H1 (cell line): ENCODE measurements around the gene ZBTB4. TPM values are rescaled to one million over a fixed set of nuclear protein-coding genes. Genes with fewer than 3 reads are reported as not detected.

Experiments
- CTCF ChIA-PET: fragments of 300-600 bp; sonication (Branson Sonifier 250); formaldehyde crosslinking; loops from one replicate; lab custom pipeline; 2021; ENCODE audit not compliant: partially characterized antibody; lab: Charles Lee
- POLR2A ChIA-PET: fragments of 300-600 bp; sonication (Branson Sonifier 250); formaldehyde crosslinking; loops from one replicate; lab custom pipeline; 2021; ENCODE audit warnings: inconsistent platforms; ENCODE audit not compliant: partially characterized antibody; lab: Charles Lee
- DNase-seq, 2 experiments: peaks; one replicate each; pipeline versions ENCODE4 v3.0.0 to v3.0.0-alpha.2; 2010 to 2022; ENCODE audit warnings: low spot score in 2 of 2, low read depth in 1 of 2, mixed read lengths in 1 of 2
- FAIRE-seq: peaks from 2 replicates; lab custom pipeline; 2011; peaks lifted over from hg19 to GRCh38; lab: Jason Lieb, UNC
- H2AFZ ChIP-seq: 2 replicates; pipeline ENCODE4 v1.8.1; 2012; ENCODE audit warnings: low read length, inconsistent platforms
- H2AK5ac ChIP-seq: 2 replicates; pipeline ENCODE4 v1.6.1; 2013; ENCODE audit warnings: low read depth, low read length
- H2BK120ac ChIP-seq: replicated peaks from 2 replicates; pipeline ENCODE3; 2013; ENCODE audit warnings: low read depth, low read length, inconsistent platforms
- H2BK12ac ChIP-seq: 2 replicates; pipeline ENCODE4 v1.6.1; 2013; ENCODE audit warnings: low read depth, low read length
- H2BK15ac ChIP-seq: 2 replicates; pipeline ENCODE4 v1.6.1; 2013; ENCODE audit warnings: low read length
- H2BK20ac ChIP-seq: 2 replicates; pipeline ENCODE4 v1.6.1; 2013; ENCODE audit warnings: low read length
- H2BK5ac ChIP-seq: 2 replicates; pipeline ENCODE4 v1.6.1; 2013; ENCODE audit warnings: low read depth, low read length
- H3K14ac ChIP-seq: 2 replicates; pipeline ENCODE4 v1.6.1; 2013; ENCODE audit warnings: inconsistent platforms; ENCODE audit not compliant: insufficient read length
- H3K18ac ChIP-seq: 2 replicates; pipeline ENCODE4 v1.6.1; 2013; ENCODE audit warnings: low read length; ENCODE audit errors: extremely low read depth
- H3K23ac ChIP-seq: 2 replicates; pipeline ENCODE4 v1.6.1; 2013; ENCODE audit warnings: inconsistent platforms; ENCODE audit not compliant: insufficient read length
- H3K23me2 ChIP-seq: 2 replicates; pipeline ENCODE4 v1.6.1; 2013; ENCODE audit warnings: low read depth, low read length
- H3K27ac ChIP-seq: 2 replicates; pipeline ENCODE4 v1.6.1; 2011; ENCODE audit warnings: low read depth, low read length, inconsistent platforms
- H3K27me3 ChIP-seq, 4 experiments: replicated peaks in 1 of 4; 1 replicate in 1 of 4; 2 replicates in 3 of 4; pipeline versions ENCODE4 v1.6.1 to v1.8.1; 2011 to 2013; ENCODE audit warnings: low read length in 3 of 4, mild to moderate bottlenecking in 3 of 4, inconsistent platforms in 2 of 4, mixed read lengths in 2 of 4, moderate library complexity in 1 of 4; ENCODE audit not compliant: control insufficient read depth in 3 of 4, insufficient read depth in 3 of 4; ENCODE audit errors: extremely low read depth in 1 of 4
- H3K36me3 ChIP-seq, 4 experiments: 2 replicates each; pipeline versions ENCODE4 v1.6.1 to v1.8.1; 2011 to 2013; ENCODE audit warnings: mild to moderate bottlenecking in 4 of 4, low read length in 3 of 4, moderate library complexity in 2 of 4, control low read depth in 1 of 4, inconsistent platforms in 1 of 4; ENCODE audit not compliant: insufficient read depth in 4 of 4, control insufficient read depth in 2 of 4
- H3K4ac ChIP-seq: replicated peaks from 2 replicates; pipeline ENCODE3; 2013; ENCODE audit warnings: low read length, low read depth, mixed read lengths, inconsistent platforms; ENCODE audit not compliant: insufficient read length
- H3K4me1 ChIP-seq, 4 experiments: replicated peaks in 1 of 4; 1 replicate in 1 of 4; 2 replicates in 3 of 4; pipeline versions ENCODE4 v1.6.1 to v1.8.1; 2011 to 2013; ENCODE audit warnings: low read length in 3 of 4, inconsistent platforms in 2 of 4, mixed read lengths in 1 of 4; ENCODE audit not compliant: insufficient read depth in 4 of 4, control insufficient read depth in 3 of 4
- H3K4me2 ChIP-seq, 2 experiments: 2 replicates each; pipeline versions ENCODE4 v1.6.1 to v1.8.1; 2011 to 2013; ENCODE audit warnings: low read depth in 2 of 2, low read length in 2 of 2, control low read depth in 1 of 2, inconsistent platforms in 1 of 2, mild to moderate bottlenecking in 1 of 2; ENCODE audit not compliant: insufficient read depth in 1 of 2
- H3K4me3 ChIP-seq, 4 experiments: fragments of 200-600, 300-600 bp in 1 of 4; sonication (generic), shearing (Covaris generic), sonication (Bioruptor Twin) in 1 of 4; 2 replicates each; pipeline versions ENCODE4 v1.5.1 to v1.8.1; 2011 to 2016; ENCODE audit warnings: low read length in 4 of 4, low read depth in 3 of 4, control low read depth in 2 of 4, inconsistent platforms in 2 of 4, mild to moderate bottlenecking in 2 of 4, mixed read lengths in 1 of 4, moderate library complexity in 1 of 4; ENCODE audit not compliant: insufficient read depth in 2 of 4; ENCODE audit errors: extremely low read depth in 1 of 4
- H3K56ac ChIP-seq: replicated peaks from 2 replicates; pipeline ENCODE3; 2013; ENCODE audit warnings: low read depth, mild to moderate bottlenecking, mixed read lengths, low read length, inconsistent platforms; ENCODE audit not compliant: insufficient read length
- H3K79me1 ChIP-seq: 2 replicates; pipeline ENCODE4 v1.6.1; 2013; ENCODE audit warnings: low read depth, low read length, control low read depth
- H3K79me2 ChIP-seq, 2 experiments: 2 replicates each; pipeline versions ENCODE4 v1.6.1 to v1.8.1; 2012 to 2013; ENCODE audit warnings: low read length in 2 of 2, mild to moderate bottlenecking in 2 of 2, inconsistent platforms in 1 of 2; ENCODE audit not compliant: insufficient read depth in 2 of 2, control insufficient read depth in 1 of 2
- H3K9ac ChIP-seq, 4 experiments: replicated peaks in 1 of 4; 1 replicate in 1 of 4; 2 replicates in 3 of 4; pipeline versions ENCODE4 v1.6.1 to v1.8.1; 2011 to 2013; ENCODE audit warnings: low read depth in 3 of 4, low read length in 3 of 4, control low read depth in 2 of 4, mild to moderate bottlenecking in 2 of 4, moderate library complexity in 2 of 4, inconsistent platforms in 1 of 4; ENCODE audit errors: extremely low read depth in 1 of 4
- H3K9me3 ChIP-seq, 2 experiments: 2 replicates each; pipeline versions ENCODE4 v1.6.1 to v1.8.1; 2012 to 2013; ENCODE audit warnings: mild to moderate bottlenecking in 2 of 2, moderate library complexity in 2 of 2, control low read depth in 1 of 2, inconsistent platforms in 1 of 2, low read depth in 1 of 2, low read length in 1 of 2, mixed read lengths in 1 of 2; ENCODE audit not compliant: insufficient read depth in 2 of 2
- H4K20me1 ChIP-seq, 2 experiments: replicated peaks in 1 of 2; 2 replicates each; pipeline versions ENCODE3 to v1.8.1; 2011 to 2013; ENCODE audit warnings: inconsistent platforms in 2 of 2, low read length in 2 of 2, mild to moderate bottlenecking in 1 of 2; ENCODE audit not compliant: insufficient read depth in 2 of 2, control insufficient read depth in 1 of 2
- H4K5ac ChIP-seq: 2 replicates; pipeline ENCODE4 v1.6.1; 2013; ENCODE audit warnings: low read length, low read depth, mixed read lengths, inconsistent platforms; ENCODE audit not compliant: insufficient read length
- H4K8ac ChIP-seq: 2 replicates; pipeline ENCODE4 v1.8.0; 2013; ENCODE audit warnings: mild to moderate bottlenecking, moderate library complexity, low read length, inconsistent platforms; ENCODE audit not compliant: insufficient read depth; ENCODE audit errors: extremely low read depth
- H4K91ac ChIP-seq: replicated peaks from 2 replicates; pipeline ENCODE3; 2013; ENCODE audit warnings: low read length, mixed read lengths, inconsistent platforms; ENCODE audit not compliant: insufficient read length
- ASH2L ChIP-seq: fragments of 200-600, 300-600 bp; sonication (generic); IDR thresholded peaks from one replicate; pipeline ENCODE4 v1.7.1; 2017; ENCODE audit warnings: low read length
- BACH1 ChIP-seq: IDR thresholded peaks from 2 replicates; pipeline ENCODE4 v1.6.1; 2012; ENCODE audit warnings: low read length, improper control_type of control experiment
- HDAC6 ChIP-seq: IDR thresholded peaks from one replicate; pipeline ENCODE4 v1.7.1; 2012; ENCODE audit warnings: low read depth, mild to moderate bottlenecking, inconsistent platforms, low read length, moderate library complexity
- KDM4A ChIP-seq: IDR thresholded peaks from one replicate; pipeline ENCODE4 v1.7.1; 2012; ENCODE audit warnings: low read depth, mild to moderate bottlenecking, moderate library complexity, low read length, inconsistent platforms; ENCODE audit not compliant: severe bottlenecking
- SIRT6 ChIP-seq: IDR thresholded peaks from one replicate; pipeline ENCODE4 v1.7.1; 2012; ENCODE audit warnings: low read length, inconsistent platforms
- whole genome bisulfite sequencing, 2 experiments: shearing (Covaris generic) in 1 of 2; methylation state at CpG; one replicate each; pipeline versions ENCODE4 v1.1.6 to v1.1.7; 2013 to 2015; ENCODE audit warnings: low lambda C conversion rate in 2 of 2, mixed read lengths in 2 of 2, inconsistent platforms in 1 of 2, low coverage in 1 of 2, missing lambda C conversion rate in 1 of 2; ENCODE audit not compliant: insufficient replicate concordance in 2 of 2, insufficient coverage in 1 of 2, insufficient read length in 1 of 2; ENCODE audit errors: extremely low coverage in 1 of 2, missing lambda C conversion rate in 1 of 2; 5-methylcytosine and 5-hydroxymethylcytosine counted together
- polyA plus RNA-seq, 7 experiments: library from polyadenylated mRNA; depleted of rRNA in 3 of 7; stranded (reverse) in 5 of 7; unstranded in 2 of 7; fragments of >200 nt in 5 of 7; fragments of 200-250 nt in 2 of 7; gene quantifications; 1 replicate in 5 of 7; 2 replicates in 1 of 7; 4 replicates in 1 of 7; pipeline versions ENCODE4 v1.2.1 to v1.2.3, GENCODE V29; 2011 to 2013; ENCODE audit warnings: missing spikeins in 2 of 7, mixed read lengths in 2 of 7
- total RNA-seq: library from RNA; stranded (reverse); fragmentation: NEBNext Ultra II Directional; extraction: Animal tissue kit (Norgen Biotek cat#: 25700); gene quantifications from 2 replicates; pipeline ENCODE4 v1.2.1, GENCODE V29; 2021
- TF ChIP-seq, protein P1 (sequence below): IDR thresholded peaks from 2 replicates; pipeline ENCODE4 v1.6.1; 2012; ENCODE audit warnings: inconsistent platforms
- TF ChIP-seq, protein P2 (sequence below): IDR thresholded peaks from 2 replicates; pipeline ENCODE4 v1.6.1; 2011; ENCODE audit warnings: low read length, improper control_type of control experiment

The ZBTB4 gene
- total and polyA plus RNA-seq, 2 of the 8 experiments (the other 6 are each of a cell fraction or from before 2014, with no cell fraction given) = 5.9 to 10.1 TPM

DNA sequence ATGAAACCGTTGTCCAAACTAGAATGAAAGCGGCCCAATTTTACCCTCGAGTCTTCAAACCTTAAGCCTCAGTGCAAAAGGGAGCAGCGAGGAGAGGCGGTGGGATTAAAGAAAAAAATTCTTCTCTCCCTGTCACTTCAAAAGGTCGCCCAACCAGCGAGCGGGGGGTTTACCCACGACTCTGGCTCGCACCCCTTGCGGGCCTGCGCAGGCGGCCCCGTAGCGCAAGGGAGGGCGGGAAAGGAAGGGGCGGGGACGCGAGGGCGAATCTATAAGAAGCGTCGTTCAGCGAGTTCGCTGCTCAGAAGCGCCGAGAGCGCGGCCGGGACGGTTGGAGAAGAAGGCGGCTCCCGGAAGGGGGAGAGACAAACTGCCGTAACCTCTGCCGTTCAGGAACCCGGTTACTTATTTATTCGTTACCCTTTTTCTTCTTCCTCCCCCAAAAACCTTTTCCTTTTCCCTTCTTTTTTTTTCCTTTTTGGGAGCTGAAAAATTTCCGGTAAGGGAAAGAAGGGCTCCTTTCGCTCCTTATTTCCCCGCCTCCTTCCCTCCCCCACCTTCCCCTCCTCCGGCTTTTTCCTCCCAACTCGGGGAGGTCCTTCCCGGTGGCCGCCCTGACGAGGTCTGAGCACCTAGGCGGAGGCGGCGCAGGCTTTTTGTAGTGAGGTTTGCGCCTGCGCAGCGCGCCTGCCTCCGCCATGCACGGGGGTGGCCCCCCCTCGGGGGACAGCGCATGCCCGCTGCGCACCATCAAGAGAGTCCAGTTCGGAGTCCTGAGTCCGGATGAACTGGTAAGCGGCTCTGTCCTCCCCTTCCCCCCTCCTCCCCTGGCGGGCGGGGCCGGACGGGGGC is 4.9 kb upstream of the ZBTB4 start, which contains the start of gene POLR2A:
POLR2A (plus strand) TSS at position 300 of the 852 bp plus-strand sequence.
- H3K79me2 ChIP-seq = peaks cover 28 to 44% of the 10 kb centered on the region in 2 experiments
- peak within 1 kb of the TSS; percentile 49 for H4K91ac ChIP-seq
- 1% methylated on average over 28 of the region's 64 CpGs; no CpG with 5 or more reads in 1 of the 2 experiments for WGBS, 2 experiments
- peaks cover 16% of the 10 kb centered on the region; the same call in 1 of the 2 replicates for H3K23me2 ChIP-seq
- no peak within 1 kb of the TSS for H3K14ac ChIP-seq
- peak within 1 kb of the TSS; percentile 72; the same call in 1 of the 2 replicates for H2BK15ac ChIP-seq
- ChIA-PET POLR2A (interaction anchor here (0.6 to 14.3 kb wide), 62 partner anchors 8 to 1678 kb away, joined by 3 to 339 read pairs (median 4); partner anchors contain the start of genes ACAP1, CD68, CHRNB1 and FGF11), CTCF (interaction anchor here (1.4 kb wide), 1 partner anchor 46 kb away, joined by 6 read pairs; no protein-coding TSS in a partner anchor)
- peak within 1 kb of the TSS; percentile 80 for H2BK120ac ChIP-seq
- H3K4ac ChIP-seq = peak within 1 kb of the TSS; percentile 98
- peak within 1 kb of the TSS; percentile 93 for H2BK12ac ChIP-seq
- H3K23ac ChIP-seq = no peak within 1 kb of the TSS
- no peaks in the 10 kb centered on the region for H3K9me3 ChIP-seq
- H3K4me1 ChIP-seq = peaks cover 2 to 18% (median 13%) of the 10 kb centered on the region in 4 experiments
- FAIRE-seq (peak; percentile 28), DNase-seq (peak; percentile 93 to 98)
- peak within 1 kb of the TSS; percentile 94; the same call in 1 of the 2 replicates for H4K8ac ChIP-seq
- no peaks in the 10 kb centered on the region for H3K27me3 ChIP-seq
- peak within 1 kb of the TSS; percentile 99 for H2BK5ac ChIP-seq
- peak within 1 kb of the TSS; percentile 96 for H3K56ac ChIP-seq
- peak within 1 kb of the TSS; percentile 96 for H3K27ac ChIP-seq
- H3K9ac ChIP-seq = peak within 1 kb of the TSS; percentile 86 to 98 (median 90)
- H2BK20ac ChIP-seq = no peak within 1 kb of the TSS
- H3K4me2 ChIP-seq = peak within 1 kb of the TSS; percentile 83 to 96
- peaks cover 5% of the 10 kb centered on the region for H3K79me1 ChIP-seq
- peak within 1 kb of the TSS; percentile 93 for H3K18ac ChIP-seq
- 0 out of 8 replicates have a peak, but pooled peaks cover 0 to 3% (median 0%) of the 10 kb centered on the region in 4 experiments for H3K36me3 ChIP-seq
- H2AFZ ChIP-seq = peak within 1 kb of the TSS; percentile 19; the same call in 1 of the 2 replicates
- H3K4me3 ChIP-seq = peak within 1 kb of the TSS; percentile 79 to 92 (median 84)
- H4K5ac ChIP-seq = peak within 1 kb of the TSS; percentile 95
- H4K20me1 ChIP-seq = peaks cover 11 to 17% of the 10 kb centered on the region in 2 experiments
- H2AK5ac ChIP-seq = 0 out of 2 replicates have a peak within 1 kb of the TSS, but pooled peaks have one; percentile 16
- TF ChIP-seq KDM4A (peak; percentile 47), BACH1 (no peak), ASH2L (peak; percentile 15), HDAC6 (peak; percentile 78), SIRT6 (no peak)
- TF ChIP-seq, protein P1, sequence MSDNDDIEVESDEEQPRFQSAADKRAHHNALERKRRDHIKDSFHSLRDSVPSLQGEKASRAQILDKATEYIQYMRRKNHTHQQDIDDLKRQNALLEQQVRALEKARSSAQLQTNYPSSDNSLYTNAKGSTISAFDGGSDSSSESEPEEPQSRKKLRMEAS = peak; percentile 77
- TF ChIP-seq, protein P2, sequence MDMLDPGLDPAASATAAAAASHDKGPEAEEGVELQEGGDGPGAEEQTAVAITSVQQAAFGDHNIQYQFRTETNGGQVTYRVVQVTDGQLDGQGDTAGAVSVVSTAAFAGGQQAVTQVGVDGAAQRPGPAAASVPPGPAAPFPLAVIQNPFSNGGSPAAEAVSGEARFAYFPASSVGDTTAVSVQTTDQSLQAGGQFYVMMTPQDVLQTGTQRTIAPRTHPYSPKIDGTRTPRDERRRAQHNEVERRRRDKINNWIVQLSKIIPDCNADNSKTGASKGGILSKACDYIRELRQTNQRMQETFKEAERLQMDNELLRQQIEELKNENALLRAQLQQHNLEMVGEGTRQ = 0 out of 2 replicates have a peak, but pooled peaks have one; percentile 19
